Fibroblast of lung (primary cell): ENCODE data around the gene APCDD1L. TPM values are rescaled to one million over a fixed set of nuclear protein-coding genes. Genes with fewer than 3 reads are reported as not detected.

Experiments used
- DNase-seq, 2 donors: peaks; one replicate each; pipeline versions ENCODE4 v3.0.0 to v3.0.0-alpha.2; 2010; ENCODE audit warnings: low read depth in 2 of 2
- H2AFZ ChIP-seq: 2 replicates; pipeline ENCODE4 v1.5.1; 2012; ENCODE audit warnings: low read length, control low read depth, inconsistent platforms
- H3K27ac ChIP-seq: 2 replicates; pipeline ENCODE4 v1.5.1; 2011; ENCODE audit warnings: low read length, control low read depth; ENCODE audit not compliant: insufficient read depth
- H3K27me3 ChIP-seq: 2 replicates; pipeline ENCODE4 v1.5.1; 2011; ENCODE audit warnings: mild to moderate bottlenecking, low read length; ENCODE audit not compliant: control insufficient read depth, insufficient read depth
- H3K36me3 ChIP-seq: 2 replicates; pipeline ENCODE4 v1.5.1; 2011; ENCODE audit warnings: low read length; ENCODE audit not compliant: control insufficient read depth, insufficient read depth
- H3K4me1 ChIP-seq: 2 replicates; pipeline ENCODE4 v1.5.1; 2011; ENCODE audit warnings: low read length; ENCODE audit not compliant: control insufficient read depth, insufficient read depth; ENCODE audit errors: extremely low read depth
- H3K4me2 ChIP-seq: 2 replicates; pipeline ENCODE4 v1.5.1; 2011; ENCODE audit warnings: low read length, control low read depth; ENCODE audit not compliant: insufficient read depth; ENCODE audit errors: extremely low read depth
- H3K4me3 ChIP-seq, 4 experiments: fragments of 200-600 bp in 1 of 4; sonication (generic) in 1 of 4; replicated peaks in 1 of 4; 2 replicates each; pipeline ENCODE4 v1.5.1; 2011 to 2016; ENCODE audit warnings: low read length in 4 of 4, low read depth in 3 of 4, mild to moderate bottlenecking in 3 of 4, control low read depth in 2 of 4, inconsistent platforms in 1 of 4, mixed read lengths in 1 of 4; ENCODE audit not compliant: insufficient read depth in 1 of 4; ENCODE audit errors: control extremely low read depth in 1 of 4
- H3K79me2 ChIP-seq: 2 replicates; pipeline ENCODE4 v1.5.1; 2012; ENCODE audit warnings: mild to moderate bottlenecking, low read length, inconsistent platforms; ENCODE audit not compliant: control insufficient read depth, insufficient read depth
- H3K9ac ChIP-seq: 2 replicates; pipeline ENCODE4 v1.5.1; 2011; ENCODE audit warnings: mild to moderate bottlenecking, low read length, control low read depth; ENCODE audit not compliant: insufficient read depth
- H3K9me3 ChIP-seq: 2 replicates; pipeline ENCODE4 v1.5.1; 2012; ENCODE audit warnings: low read depth, low read length; ENCODE audit not compliant: control insufficient read depth, insufficient read depth
- H4K20me1 ChIP-seq: 2 replicates; pipeline ENCODE4 v1.5.1; 2011; ENCODE audit warnings: low read length; ENCODE audit not compliant: control insufficient read depth, insufficient read depth; ENCODE audit errors: extremely low read depth
- CTCF ChIP-seq, 2 donors: IDR thresholded peaks in 1 of 2; conservative IDR thresholded peaks in 1 of 2; 1 replicate in 1 of 2; 2 replicates in 1 of 2; pipeline ENCODE4 v1.5.1; 2011 to 2012; ENCODE audit warnings: low read length in 2 of 2, control low read depth in 1 of 2, inconsistent platforms in 1 of 2, low read depth in 1 of 2, mild to moderate bottlenecking in 1 of 2
- EZH2 ChIP-seq: IDR thresholded peaks from 2 replicates; pipeline ENCODE4 v1.5.1; 2012; ENCODE audit warnings: low read length, control low read depth, mild to moderate bottlenecking; ENCODE audit errors: missing control alignments
- polyA plus RNA-seq, 2 donors: library from polyadenylated mRNA; depleted of rRNA in 1 of 2; stranded (reverse) in 1 of 2; unstranded in 1 of 2; fragments of >200 nt; gene quantifications; 2 replicates each; pipeline ENCODE4 v1.2.1, GENCODE V29; 2011 to 2012; ENCODE audit warnings: missing spikeins in 1 of 2
- total RNA-seq: library from RNA; depleted of rRNA; stranded (reverse); fragments of >200 nt; gene quantifications from 2 replicates; pipeline ENCODE4 v1.2.1, GENCODE V29; 2014

APCDD1L gene
- total and polyA plus RNA-seq, 2 donors (not counting 1 experiment from before 2014, with no cell fraction given): 0.18 to 0.99 TPM

- Histone ChIP-seq H3K27me3 (peaks cover 8% of the 10 kb centered on the region), H2AFZ (no peak overlapping the region), H3K4me1 (no peaks in the 10 kb centered on the region), H3K79me2 (no peaks in the 10 kb centered on the region), H3K9ac (no peak overlapping the region), H3K36me3 (no peaks in the 10 kb centered on the region), H3K27ac (no peak overlapping the region), H3K9me3 (no peaks in the 10 kb centered on the region), H3K4me3 (no peak overlapping the region), H4K20me1 (no peaks in the 10 kb centered on the region), H3K4me2 (no peak overlapping the region)
- TF ChIP-seq EZH2: no peak
- TF ChIP-seq CTCF (conservative IDR thresholded peaks at IDR 0.05 in 1 of 2, IDR thresholded peaks at IDR 0.05 in 1 of 2; ENCODE audit: low read depth in 1 of 2, low read length in 2 of 2): no peak
- no peak for DNase-seq
Measured at GRCh38 chr20:58518896-58519593, 3.8 kb upstream of the APCDD1L start.

GRCh38 chr20:58518387-58518786 lies 3.2 kb upstream of the APCDD1L start:
- no peaks in the 10 kb centered on the region for H4K20me1 ChIP-seq
- TF ChIP-seq CTCF (conservative IDR thresholded peaks at IDR 0.05 in 1 of 2, IDR thresholded peaks at IDR 0.05 in 1 of 2; ENCODE audit: low read depth in 1 of 2, low read length in 2 of 2) (no peak), EZH2 (no peak)
- H3K9me3 ChIP-seq: no peaks in the 10 kb centered on the region
- H3K4me1 ChIP-seq: no peaks in the 10 kb centered on the region
- no peak for DNase-seq
- no peak overlapping the region for H3K9ac ChIP-seq
- no peak overlapping the region for H3K27ac ChIP-seq
- no peak overlapping the region for H2AFZ ChIP-seq
- H3K27me3 ChIP-seq: peaks cover 8% of the 10 kb centered on the region
- no peaks in the 10 kb centered on the region for H3K79me2 ChIP-seq
- H3K4me3 ChIP-seq: no peak overlapping the region
- no peak overlapping the region for H3K4me2 ChIP-seq
- no peaks in the 10 kb centered on the region for H3K36me3 ChIP-seq

GRCh38 chr20:58514321-58515232 lies 622 bp downstream of the APCDD1L start:
- no peaks in the 10 kb centered on the region for H4K20me1 ChIP-seq
- no peaks in the 10 kb centered on the region for H3K79me2 ChIP-seq
- H2AFZ ChIP-seq: no peak overlapping the region
- no peaks in the 10 kb centered on the region for H3K9me3 ChIP-seq
- DNase-seq: peak; percentile 38 to 65
- H3K9ac ChIP-seq: no peak overlapping the region
- TF ChIP-seq CTCF (conservative IDR thresholded peaks at IDR 0.05 in 1 of 2, IDR thresholded peaks at IDR 0.05 in 1 of 2; ENCODE audit: low read depth in 1 of 2, low read length in 2 of 2) (no peak), EZH2 (no peak)
- no peaks in the 10 kb centered on the region for H3K36me3 ChIP-seq
- no peak overlapping the region for H3K27ac ChIP-seq
- peak overlapping the region; percentile 18 to 55 (median 28) for H3K4me3 ChIP-seq
- H3K27me3 ChIP-seq: peaks cover 17% of the 10 kb centered on the region
- H3K4me1 ChIP-seq: no peaks in the 10 kb centered on the region
- H3K4me2 ChIP-seq: peak overlapping the region; percentile 68
